Measurements from ENCODE around the gene SLC35F4.

GRCh38 chr14:57736391-57736790, 129.5 kb downstream of the SLC35F4 start:
- TF ChIP-seq CTCF (conservative IDR thresholded peaks at IDR 0.05; ENCODE audit: low read depth, low read length), result no peak
- no peak for TF ChIP-seq EZH2 (IDR thresholded peaks at IDR 0.05; ENCODE audit: borderline replicate concordance, low read depth, low read length, poor library complexity, severe bottlenecking)
